ENCODE data around the gene CACNB1. TPM values are rescaled to one million over a fixed set of nuclear protein-coding genes. Genes with fewer than 3 reads are reported as not detected.

Gene CACNB1
- total RNA-seq, 4 donors from 2014 or later: 10.1 to 21.7 (median 11.6) TPM

- 79% methylated on average over 9 of the region's 9 CpGs; no CpG with 5 or more reads in 1 of the 2 donors for WGBS, 2 donors (ENCODE audit: low coverage in 1 of 2)
- peaks cover 51% of the 10 kb centered on the region for H3K27me3 ChIP-seq
- H3K27ac ChIP-seq: no peak overlapping the region
- in situ Hi-C loops (cut with MboI; ENCODE audit: low pct_ligation_motif_present in 1 of 4, low pct_unique_long_range_greater_than_20kb in 1 of 4, low sequenced_read_pairs in 3 of 4) (no loop called here), intact Hi-C loops (cut with DNase I; ENCODE audit: low total_unique reads) (no loop called here)
- H3K4me1 ChIP-seq: peaks cover 3 to 20% (median 16%) of the 10 kb centered on the region in 4 donors
- no peaks in the 10 kb centered on the region for H3K36me3 ChIP-seq
- no peaks in the 10 kb centered on the region for H3K9me3 ChIP-seq
- H3K4me3 ChIP-seq: no peak overlapping the region
- DNase-seq: no peak
- TF ChIP-seq POLR2AphosphoS5 (IDR thresholded peaks at IDR 0.05) (no peak), EP300 (IDR thresholded peaks at IDR 0.05; ENCODE audit: low read depth) (no peak), CTCF (IDR thresholded peaks at IDR 0.05) (no peak), POLR2A (IDR thresholded peaks at IDR 0.05) (no peak)
These were observed 25.7 kb upstream of the CACNB1 start for GRCh38 chr17:39222866-39223834.

GRCh38 chr17:39222151-39222550 lies 24.7 kb upstream of the CACNB1 start:
- no peak for DNase-seq
- Histone ChIP-seq H3K9me3 (no peaks in the 10 kb centered on the region), H3K36me3 (no peaks in the 10 kb centered on the region), H3K4me3 (no peak overlapping the region), H3K27me3 (peaks cover 48% of the 10 kb centered on the region), H3K27ac (no peak overlapping the region), H3K4me1 (peaks cover 3 to 20% (median 16%) of the 10 kb centered on the region in 4 donors)
- TF ChIP-seq EP300 (IDR thresholded peaks at IDR 0.05; ENCODE audit: low read depth) (no peak), POLR2AphosphoS5 (IDR thresholded peaks at IDR 0.05) (no peak), POLR2A (IDR thresholded peaks at IDR 0.05) (no peak), CTCF (IDR thresholded peaks at IDR 0.05) (no peak)
- 83% methylated on average over 6 of the region's 7 CpGs; no CpG with 5 or more reads in 1 of the 2 donors for WGBS, 2 donors (ENCODE audit: low coverage in 1 of 2)
- in situ Hi-C loops (cut with MboI; ENCODE audit: low pct_ligation_motif_present in 1 of 4, low pct_unique_long_range_greater_than_20kb in 1 of 4, low sequenced_read_pairs in 3 of 4) (no loop called here), intact Hi-C loops (cut with DNase I; ENCODE audit: low total_unique reads) (no loop called here)

- WGBS, 2 donors (ENCODE audit: low coverage in 1 of 2): 94% methylated on average over 6 of the region's 6 CpGs; no CpG with 5 or more reads in 1 of the 2 donors
- Histone ChIP-seq H3K27me3 (peaks cover 43% of the 10 kb centered on the region), H3K27ac (no peak overlapping the region), H3K4me1 (peaks cover 3 to 20% (median 16%) of the 10 kb centered on the region in 4 donors), H3K4me3 (no peak overlapping the region), H3K9me3 (no peaks in the 10 kb centered on the region), H3K36me3 (no peaks in the 10 kb centered on the region)
- DNase-seq: no peak
- TF ChIP-seq POLR2AphosphoS5 (IDR thresholded peaks at IDR 0.05): no peak
- TF ChIP-seq CTCF (IDR thresholded peaks at IDR 0.05): no peak
- no peak for TF ChIP-seq POLR2A (IDR thresholded peaks at IDR 0.05)
- no peak for TF ChIP-seq EP300 (IDR thresholded peaks at IDR 0.05; ENCODE audit: low read depth)
- in situ Hi-C loops (cut with MboI; ENCODE audit: low pct_ligation_motif_present in 1 of 4, low pct_unique_long_range_greater_than_20kb in 1 of 4, low sequenced_read_pairs in 3 of 4): no loop called here
- intact Hi-C loops (cut with DNase I; ENCODE audit: low total_unique reads): no loop called here
These were observed 24.1 kb upstream of the CACNB1 start for GRCh38 chr17:39221572-39221971.

GRCh38 chr17:39219647-39220154 lies 22.2 kb upstream of the CACNB1 start:
- intact Hi-C loops (cut with DNase I; ENCODE audit: low total_unique reads): no loop called here
- H3K9me3 ChIP-seq: no peaks in the 10 kb centered on the region
- no peak overlapping the region for H3K27ac ChIP-seq

More at GRCh38 chr17:39219647-39220154, 22.2 kb upstream of the CACNB1 start:
- H3K36me3 ChIP-seq: no peaks in the 10 kb centered on the region
- peaks cover 31% of the 10 kb centered on the region for H3K27me3 ChIP-seq
- H3K4me1 ChIP-seq: peaks cover 0 to 2% (median 1%) of the 10 kb centered on the region in 4 donors
- in situ Hi-C loops (cut with MboI; ENCODE audit: low pct_ligation_motif_present in 1 of 4, low pct_unique_long_range_greater_than_20kb in 1 of 4, low sequenced_read_pairs in 3 of 4): no loop called here
- TF ChIP-seq EP300 (IDR thresholded peaks at IDR 0.05; ENCODE audit: low read depth) (no peak), POLR2A (IDR thresholded peaks at IDR 0.05) (no peak), POLR2AphosphoS5 (IDR thresholded peaks at IDR 0.05) (no peak), CTCF (IDR thresholded peaks at IDR 0.05) (no peak)
- no peak for DNase-seq
- no peak overlapping the region for H3K4me3 ChIP-seq
- WGBS, 2 donors (ENCODE audit: low coverage in 1 of 2): 76 to 80% methylated on average over 2 to 8 of the region's 8 CpGs
